Gastroesophageal sphincter (tissue), 3 donors: ENCODE data around the gene KLHL8.

Experiments used
- CTCF ChIP-seq, 4 experiments: fragments of 200-600 bp in 2 of 4; fragments of 450-650 bp in 2 of 4; sonication (generic) in 1 of 4; IDR thresholded peaks; one replicate each; pipeline ENCODE4 v1.5.1; 2017 to 2019; ENCODE audit warnings: antibody characterized with exemption in 4 of 4, mild to moderate bottlenecking in 2 of 4, moderate library complexity in 2 of 4
- POLR2A ChIP-seq, 2 donors: fragments of 450-650 bp; IDR thresholded peaks; one replicate each; pipeline ENCODE4 v1.6.1; 2017; ENCODE audit warnings: antibody characterized with exemption in 2 of 2, mild to moderate bottlenecking in 2 of 2, moderate library complexity in 1 of 2
- POLR2AphosphoS5 ChIP-seq: sonication (generic); formaldehyde crosslinking; IDR thresholded peaks from one replicate; pipeline ENCODE4 v1.6.1; 2017; ENCODE audit warnings: antibody characterized with exemption

GRCh38 chr4:87171944-87172343, 48.5 kb downstream of the KLHL8 start:
- TF ChIP-seq CTCF (IDR thresholded peaks at IDR 0.05), result no peak
- TF ChIP-seq POLR2AphosphoS5, result no peak
- TF ChIP-seq POLR2A (IDR thresholded peaks at IDR 0.05), result no peak
